ENCODE results near the gene PTPRG.

DNA sequence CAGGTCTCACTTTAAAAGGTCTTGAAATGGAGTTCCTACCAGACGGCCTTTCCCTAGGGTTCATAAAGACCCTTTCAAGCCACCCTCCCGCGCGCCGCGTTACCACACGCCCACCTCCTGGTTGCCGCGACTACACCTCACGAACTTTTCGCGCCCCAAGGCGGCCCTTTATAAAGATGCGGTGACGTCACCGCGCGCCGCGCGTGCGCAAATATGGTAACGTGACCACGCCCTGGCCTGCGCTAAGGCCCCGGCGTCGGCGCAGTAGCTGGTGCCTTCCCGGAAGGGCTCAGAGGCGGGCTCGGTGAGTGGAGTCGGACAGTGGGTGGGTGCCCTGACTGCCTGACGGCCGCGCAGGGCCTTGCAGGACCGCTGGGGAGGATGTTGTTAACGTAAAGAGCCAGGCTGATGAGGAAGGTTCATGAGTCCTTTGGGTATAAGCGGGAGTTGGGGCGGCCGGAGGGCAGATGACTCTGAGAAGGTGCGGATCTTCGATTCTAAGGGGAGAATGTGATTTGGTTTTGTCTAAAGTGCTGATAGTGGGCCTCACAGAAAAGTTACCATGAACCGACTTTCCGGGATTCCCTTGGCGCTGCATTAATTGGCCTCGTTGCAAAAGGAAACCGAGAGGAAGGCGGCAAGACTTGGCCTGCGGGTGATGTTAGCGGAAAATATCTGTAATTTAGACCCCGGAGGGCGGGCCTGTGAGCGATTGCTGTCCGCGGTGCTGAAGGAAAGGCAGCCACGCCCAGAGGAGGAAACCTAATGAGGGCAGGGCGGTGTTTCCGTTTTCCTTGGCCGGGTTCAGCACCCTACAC is 757.6 kb downstream of the PTPRG start:
- TF ChIP-seq POLR2A (IDR thresholded peaks at IDR 0.05; ENCODE audit: low read depth, low read length) (no peak), POLR2AphosphoS5 (IDR thresholded peaks at IDR 0.05; ENCODE audit: low read depth, low read length) (no peak), TAF1 (IDR thresholded peaks at IDR 0.05; ENCODE audit: borderline replicate concordance, low read depth, low read length) (no peak)
